NCI-H748 treated with DMSO at 0.1 percent for 48 hours (cell line): ENCODE results near the gene ASGR2.

Experiments
- DNase-seq: peaks from one replicate; lab custom pipeline; 2025; lab: John Stamatoyannopoulos, UW

Gene ASGR2

DNA sequence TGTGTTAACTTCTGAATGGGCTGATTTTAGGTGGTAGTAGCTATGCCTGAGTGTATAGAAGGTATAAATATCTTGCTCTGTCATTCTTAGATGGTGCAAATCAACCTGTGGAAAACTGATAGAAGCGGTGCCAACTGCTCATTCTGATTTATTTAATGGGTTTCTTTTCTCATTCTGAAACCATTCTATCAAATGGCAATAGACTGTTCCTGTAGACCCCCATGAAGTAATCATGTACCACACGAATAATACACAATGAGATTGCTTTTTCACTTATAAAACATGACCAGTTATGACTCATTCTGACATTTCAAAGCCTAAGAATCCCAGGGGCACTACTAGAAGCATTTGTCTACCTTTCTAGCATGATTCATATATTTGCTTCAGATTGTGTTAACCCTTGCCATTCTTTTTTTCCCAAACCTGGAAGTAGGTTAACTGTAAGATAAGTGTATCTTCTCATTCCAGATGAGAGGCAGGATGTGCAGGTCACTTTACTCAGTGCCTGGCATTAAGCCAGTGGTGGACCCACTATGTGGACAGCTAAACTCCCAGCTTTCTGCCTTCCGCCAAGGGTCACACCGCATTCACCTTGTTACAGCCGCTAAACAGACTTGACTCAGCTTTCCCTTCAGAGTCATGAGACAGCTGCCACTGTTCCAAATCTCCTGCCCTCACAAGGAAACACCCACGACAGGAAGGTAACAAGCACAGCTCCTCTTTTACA lies 54.3 kb downstream of the ASGR2 start:
- no peak for DNase-seq

- DNase-seq: no peak
These were observed 55.7 kb downstream of the ASGR2 start for GRCh38 chr17:7058831-7059447.

DNA sequence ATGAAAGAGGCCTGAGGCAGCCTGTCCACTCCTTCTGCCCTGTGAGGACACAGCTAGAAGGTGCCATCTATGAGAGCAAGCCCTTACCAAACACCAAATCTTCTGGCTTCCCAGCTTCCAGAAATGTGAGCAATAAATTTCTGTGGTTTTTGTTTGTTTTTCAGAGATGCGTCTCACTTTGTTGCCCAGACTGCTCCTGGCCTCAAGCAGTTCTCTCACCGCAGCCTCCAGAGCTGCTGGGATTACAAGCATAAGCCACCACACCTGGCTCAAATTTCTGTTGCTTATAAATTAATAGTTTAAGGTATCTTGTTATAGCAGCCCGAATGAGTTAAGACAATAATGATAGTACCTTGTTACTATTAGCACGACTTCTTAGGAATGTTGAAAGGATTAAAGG lies 58.2 kb downstream of the ASGR2 start:
- no peak for DNase-seq
